ENCODE results near the gene PJVK.
"Not testable (repeated sequence)": the region's sequence is repeated elsewhere in the genome, so short reads cannot be mapped to it uniquely, and the experiment has no call there.

The PJVK gene

GRCh38 chr2:178457390-178457886 is 6.3 kb downstream of the PJVK start:
- Mint-ChIP-seq H3K9me3 (no peaks in the 10 kb centered on the region), H3K27me3 (ENCODE audit: low read depth, poor library complexity) (no peaks in the 10 kb centered on the region), H3K4me1 (no peaks in the 10 kb centered on the region), H3K27ac (no peak overlapping the region), H3K4me3 (no peak overlapping the region), H3K36me3 (ENCODE audit: low read depth) (peaks cover 10% of the 10 kb centered on the region)
- TF ChIP-seq CTCF (IDR thresholded peaks at IDR 0.05) = no peak
- no peak for DNase-seq

- Mint-ChIP-seq H3K27me3 (ENCODE audit: low read depth, poor library complexity) (no peaks in the 10 kb centered on the region), H3K4me3 (no peak overlapping the region), H3K27ac (no peak overlapping the region), H3K4me1 (peaks cover 8% of the 10 kb centered on the region), H3K36me3 (ENCODE audit: low read depth) (peaks cover 43% of the 10 kb centered on the region), H3K9me3 (no peaks in the 10 kb centered on the region)
- no peak for TF ChIP-seq CTCF (IDR thresholded peaks at IDR 0.05)
- DNase-seq = no peak
Observed at GRCh38 chr2:178469219-178469849, 18.2 kb downstream of the PJVK start.

GRCh38 chr2:178471313-178471712 is 20.1 kb downstream of the PJVK start:
- H3K4me3 Mint-ChIP-seq; H3K27ac Mint-ChIP-seq; DNase-seq; H3K27me3 Mint-ChIP-seq (ENCODE audit: low read depth, poor library complexity); H3K9me3 Mint-ChIP-seq: not testable (repeated sequence)
- Mint-ChIP-seq H3K36me3 (ENCODE audit: low read depth) (peaks cover 43% of the 10 kb centered on the region), H3K4me1 (peaks cover 15% of the 10 kb centered on the region)

- Mint-ChIP-seq H3K9me3 (no peaks in the 10 kb centered on the region), H3K27me3 (ENCODE audit: low read depth, poor library complexity) (no peaks in the 10 kb centered on the region), H3K4me3 (no peak overlapping the region), H3K36me3 (ENCODE audit: low read depth) (peaks cover 34% of the 10 kb centered on the region), H3K4me1 (peaks cover 29% of the 10 kb centered on the region), H3K27ac (no peak overlapping the region)
- TF ChIP-seq CTCF (IDR thresholded peaks at IDR 0.05) = no peak
- DNase-seq = no peak
Observed at GRCh38 chr2:178473373-178473772, 22.2 kb downstream of the PJVK start.

GRCh38 chr2:178473931-178474330 is 22.8 kb downstream of the PJVK start:
- no peak overlapping the region for H3K27ac Mint-ChIP-seq
- H3K36me3 Mint-ChIP-seq (ENCODE audit: low read depth) = peaks cover 32% of the 10 kb centered on the region
- no peak for TF ChIP-seq CTCF (IDR thresholded peaks at IDR 0.05)
- DNase-seq = no peak
- H3K4me1 Mint-ChIP-seq = peaks cover 33% of the 10 kb centered on the region
- no peak overlapping the region for H3K4me3 Mint-ChIP-seq
- H3K9me3 Mint-ChIP-seq = no peaks in the 10 kb centered on the region
- no peaks in the 10 kb centered on the region for H3K27me3 Mint-ChIP-seq (ENCODE audit: low read depth, poor library complexity)

GRCh38 chr2:178474560-178474959 is 23.4 kb downstream of the PJVK start:
- no peak overlapping the region for H3K27ac Mint-ChIP-seq
- H3K4me3 Mint-ChIP-seq = no peak overlapping the region
- H3K9me3 Mint-ChIP-seq = no peaks in the 10 kb centered on the region
- peaks cover 32% of the 10 kb centered on the region for H3K36me3 Mint-ChIP-seq (ENCODE audit: low read depth)
- DNase-seq = no peak
- no peaks in the 10 kb centered on the region for H3K27me3 Mint-ChIP-seq (ENCODE audit: low read depth, poor library complexity)
- TF ChIP-seq CTCF (IDR thresholded peaks at IDR 0.05) = no peak
- H3K4me1 Mint-ChIP-seq = peaks cover 33% of the 10 kb centered on the region

Data from nephron progenitor cell (in vitro differentiated cells).